Measurements from ENCODE around the gene ODAM. TPM values are rescaled to one million over a fixed set of nuclear protein-coding genes. Genes with fewer than 3 reads are reported as not detected.
A peak's percentile ranks its signal among the peaks of the same experiment; 100 is the strongest.

The ODAM gene
- total RNA-seq, 1 donor from 2014 or later: not detected

GRCh38 chr4:70182517-70183167 is 12.9 kb upstream of the ODAM start:
- Histone ChIP-seq H4K20me1 (ENCODE audit: insufficient read depth, low read length) (no peaks in the 10 kb centered on the region), H3K27me3 (ENCODE audit: insufficient read depth, low read length) (no peaks in the 10 kb centered on the region), H3K4me3 (ENCODE audit: insufficient read depth, low read depth, low read length) (no peak overlapping the region), H2AFZ (ENCODE audit: low read depth, low read length) (no peak overlapping the region), H3K9me3 (ENCODE audit: insufficient read depth, low read depth, low read length) (no peaks in the 10 kb centered on the region), H3K4me2 (ENCODE audit: low read length) (no peak overlapping the region), H3K79me2 (ENCODE audit: insufficient read depth, low read length) (no peaks in the 10 kb centered on the region), H3K9ac (ENCODE audit: low read length) (no peak overlapping the region), H3K27ac (ENCODE audit: low read depth, low read length) (no peak overlapping the region), H3K36me3 (ENCODE audit: insufficient read depth, low read length) (no peaks in the 10 kb centered on the region), H3K4me1 (ENCODE audit: insufficient read depth, low read length) (no peaks in the 10 kb centered on the region)
- H3K27ac Mint-ChIP-seq (ENCODE audit: unreplicated experiment): no peak overlapping the region
- DNase-seq (ENCODE audit: low read depth): no peak
- H3K4me1 Mint-ChIP-seq (ENCODE audit: low read depth, unreplicated experiment): no peaks in the 10 kb centered on the region
- FAIRE-seq: no peak
- no peaks in the 10 kb centered on the region for H3K36me3 Mint-ChIP-seq (ENCODE audit: low read depth, unreplicated experiment)
- TF ChIP-seq CTCF (IDR thresholded peaks at IDR 0.05; ENCODE audit: insufficient read depth, low read depth, low read length) (no peak), EZH2 (IDR thresholded peaks at IDR 0.05; ENCODE audit: insufficient read depth, low read length) (no peak)
- H3K9me3 Mint-ChIP-seq (ENCODE audit: unreplicated experiment): no peaks in the 10 kb centered on the region
- no peak overlapping the region for H3K4me3 Mint-ChIP-seq (ENCODE audit: unreplicated experiment)
- no peaks in the 10 kb centered on the region for H3K27me3 Mint-ChIP-seq (ENCODE audit: low read depth, unreplicated experiment)

- peak; percentile 1 for DNase-seq (ENCODE audit: low read depth)
- no peaks in the 10 kb centered on the region for H3K9me3 Mint-ChIP-seq (ENCODE audit: unreplicated experiment)
Observed at GRCh38 chr4:70183168-70183939, 12.2 kb upstream of the ODAM start.

More at GRCh38 chr4:70183168-70183939, 12.2 kb upstream of the ODAM start:
- Histone ChIP-seq H3K27me3 (ENCODE audit: insufficient read depth, low read length) (no peaks in the 10 kb centered on the region), H3K9me3 (ENCODE audit: insufficient read depth, low read depth, low read length) (no peaks in the 10 kb centered on the region), H3K79me2 (ENCODE audit: insufficient read depth, low read length) (no peaks in the 10 kb centered on the region), H3K9ac (ENCODE audit: low read length) (no peak overlapping the region), H3K4me2 (ENCODE audit: low read length) (no peak overlapping the region), H3K4me1 (ENCODE audit: insufficient read depth, low read length) (no peaks in the 10 kb centered on the region), H2AFZ (ENCODE audit: low read depth, low read length) (no peak overlapping the region), H3K36me3 (ENCODE audit: insufficient read depth, low read length) (no peaks in the 10 kb centered on the region), H4K20me1 (ENCODE audit: insufficient read depth, low read length) (no peaks in the 10 kb centered on the region), H3K27ac (ENCODE audit: low read depth, low read length) (no peak overlapping the region), H3K4me3 (ENCODE audit: insufficient read depth, low read depth, low read length) (no peak overlapping the region)
- H3K27ac Mint-ChIP-seq (ENCODE audit: unreplicated experiment): no peak overlapping the region
- H3K4me1 Mint-ChIP-seq (ENCODE audit: low read depth, unreplicated experiment): no peaks in the 10 kb centered on the region
- no peak for FAIRE-seq
- no peaks in the 10 kb centered on the region for H3K27me3 Mint-ChIP-seq (ENCODE audit: low read depth, unreplicated experiment)
- H3K36me3 Mint-ChIP-seq (ENCODE audit: low read depth, unreplicated experiment): no peaks in the 10 kb centered on the region
- no peak for TF ChIP-seq EZH2 (IDR thresholded peaks at IDR 0.05; ENCODE audit: insufficient read depth, low read length)
- TF ChIP-seq CTCF (IDR thresholded peaks at IDR 0.05; ENCODE audit: insufficient read depth, low read depth, low read length): peak; percentile 87
- H3K4me3 Mint-ChIP-seq (ENCODE audit: unreplicated experiment): no peak overlapping the region
